HFFc6 (cell line): ENCODE measurements around the gene CENPM. TPM values are rescaled to one million over a fixed set of nuclear protein-coding genes. Genes with fewer than 3 reads are reported as not detected.

Experiments used
- DNase-seq: peaks from one replicate; pipeline ENCODE4 v3.0.0-alpha.2; 2018
- H3K27ac Mint-ChIP-seq: 2 replicates; pipeline ENCODE4 v1.8.0; 2020; ENCODE audit warnings: mild to moderate bottlenecking, mixed read lengths
- H3K27me3 Mint-ChIP-seq: 2 replicates; pipeline ENCODE4 v1.8.0; 2021; ENCODE audit warnings: mild to moderate bottlenecking, moderate library complexity, mixed read lengths; ENCODE audit not compliant: insufficient read depth
- H3K36me3 Mint-ChIP-seq: 2 replicates; pipeline ENCODE4 v1.8.0; 2021; ENCODE audit warnings: low read depth, mixed read lengths
- H3K4me1 Mint-ChIP-seq: 2 replicates; pipeline ENCODE4 v1.8.0; 2020; ENCODE audit warnings: low read depth, mixed read lengths
- H3K4me3 Mint-ChIP-seq: 2 replicates; pipeline ENCODE4 v1.8.0; 2020; ENCODE audit warnings: mild to moderate bottlenecking, moderate library complexity, mixed read lengths
- H3K9me3 Mint-ChIP-seq: 2 replicates; pipeline ENCODE4 v1.8.0; 2020; ENCODE audit warnings: mild to moderate bottlenecking, mixed read lengths
- CTCF ChIP-seq: fragments of 200-600 bp; sonication (generic); IDR thresholded peaks from 2 replicates; pipeline ENCODE4 v1.5.0; 2021; ENCODE audit warnings: antibody characterized with exemption, mild to moderate bottlenecking
- total RNA-seq, 6 experiments: library from RNA; stranded (reverse); fragmentation: NEBNext Ultra II Directional; extraction: Animal tissue kit (Norgen Biotek cat#: 25700); gene quantifications; 2 replicates in 1 of 6; 3 replicates in 5 of 6; pipeline ENCODE4 v1.2.3, GENCODE V29; 2021

CENPM gene
- total RNA-seq, 6 experiments from 2014 or later, result 15.6 to 29.4 (median 26.3) TPM

- Mint-ChIP-seq H3K27ac (no peak overlapping the region), H3K4me3 (no peak overlapping the region), H3K36me3 (no peaks in the 10 kb centered on the region), H3K9me3 (no peaks in the 10 kb centered on the region), H3K27me3 (peaks cover 2% of the 10 kb centered on the region), H3K4me1 (peaks cover 10% of the 10 kb centered on the region)
- TF ChIP-seq CTCF, result no peak
- DNase-seq, result no peak
Measured at GRCh38 chr22:41964112-41964491, 17.1 kb upstream of the CENPM start.

GRCh38 chr22:41963453-41964111 is 16.6 kb upstream of the CENPM start:
- no peaks in the 10 kb centered on the region for H3K9me3 Mint-ChIP-seq
- H3K27ac Mint-ChIP-seq, result no peak overlapping the region
- H3K36me3 Mint-ChIP-seq, result no peaks in the 10 kb centered on the region
- H3K4me1 Mint-ChIP-seq, result peaks cover 10% of the 10 kb centered on the region
- TF ChIP-seq CTCF, result no peak
- H3K27me3 Mint-ChIP-seq, result peaks cover 2% of the 10 kb centered on the region
- no peak for DNase-seq
- H3K4me3 Mint-ChIP-seq, result no peak overlapping the region

- Mint-ChIP-seq H3K4me1 (peaks cover 5% of the 10 kb centered on the region), H3K36me3 (no peaks in the 10 kb centered on the region), H3K9me3 (no peaks in the 10 kb centered on the region), H3K4me3 (no peak overlapping the region), H3K27ac (no peak overlapping the region), H3K27me3 (peaks cover 5% of the 10 kb centered on the region)
- TF ChIP-seq CTCF, result no peak; the same call in none of the 2 replicates
- no peak for DNase-seq
Measured at GRCh38 chr22:41957941-41958556, 11.1 kb upstream of the CENPM start.

GRCh38 chr22:41952713-41953112 is 5.8 kb upstream of the CENPM start:
- Mint-ChIP-seq H3K27me3 (peaks cover 4% of the 10 kb centered on the region), H3K4me1 (peaks cover 5% of the 10 kb centered on the region), H3K4me3 (no peak overlapping the region), H3K36me3 (no peaks in the 10 kb centered on the region), H3K27ac (no peak overlapping the region), H3K9me3 (no peaks in the 10 kb centered on the region)
- TF ChIP-seq CTCF, result no peak
- no peak for DNase-seq

- no peaks in the 10 kb centered on the region for H3K9me3 Mint-ChIP-seq
- no peaks in the 10 kb centered on the region for H3K36me3 Mint-ChIP-seq
- no peak within 1 kb of the TSS for H3K27ac Mint-ChIP-seq
- H3K4me1 Mint-ChIP-seq, result no peaks in the 10 kb centered on the region
- no peak for DNase-seq
- peaks cover 2% of the 10 kb centered on the region for H3K27me3 Mint-ChIP-seq
- H3K4me3 Mint-ChIP-seq, result no peak within 1 kb of the TSS
- peak; percentile 24; the same call in 1 of the 2 replicates for TF ChIP-seq CTCF
Measured at GRCh38 chr22:41951898-41952474, 5.0 kb upstream of the CENPM start, which contains the start of gene SMIM45. Gene SMIM45 (plus strand): TSS chr22:41952150.
